Stimulated activated CD4-positive, alpha-beta T cell treated with anti-CD3 and anti-CD28 coated beads, Interleukin-1b, Interleukin-23, amount 100 ng/mL, for 48 hours (primary cell): Measurements from ENCODE around the gene ITGA1.
"Not testable (repeated sequence)": the region's sequence is repeated elsewhere in the genome, so short reads cannot be mapped to it uniquely, and the experiment has no call there.

Experiments
- DNase-seq: peaks from one replicate; pipeline ENCODE4 v3.0.0-alpha.2; 2020

ITGA1 gene

GRCh38 chr5:52802272-52802973, 14.7 kb downstream of the ITGA1 start:
- DNase-seq = no peak

DNA sequence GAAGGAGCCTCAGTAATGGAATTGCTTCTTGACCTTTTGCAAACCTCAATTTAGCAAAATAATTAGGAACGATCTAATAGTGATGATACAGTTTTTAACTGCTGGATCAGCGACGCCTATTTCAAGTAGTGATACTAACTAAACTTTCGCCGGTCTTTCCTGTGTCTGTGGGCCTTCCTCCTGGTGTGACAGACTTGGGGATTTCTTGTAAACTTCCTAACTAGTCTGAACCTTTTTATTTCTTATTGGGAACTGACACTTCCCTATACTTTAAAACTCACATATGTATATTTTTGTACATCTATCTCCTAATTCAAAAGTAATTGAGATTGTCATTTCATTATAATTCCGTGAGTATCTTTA, 15.2 kb downstream of the ITGA1 start:
- no peak for DNase-seq

DNA sequence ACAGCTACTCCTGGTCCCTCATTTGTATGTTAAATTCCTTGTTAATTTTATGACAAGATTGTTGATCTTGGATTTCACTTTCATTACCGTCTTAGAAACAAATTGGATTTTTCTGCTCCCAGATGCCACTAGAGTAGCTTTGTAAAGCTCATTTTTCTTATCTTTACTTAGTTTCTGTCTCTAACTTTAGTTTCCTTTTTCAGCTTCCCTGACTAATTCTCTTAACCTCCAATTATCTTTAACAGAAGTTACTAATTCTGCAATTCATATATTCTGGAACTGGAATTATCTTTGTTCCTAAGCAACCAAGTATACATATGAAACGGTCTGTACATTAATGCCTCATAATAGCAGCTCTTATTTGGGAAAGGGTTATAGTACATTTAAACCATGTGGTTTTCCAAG, 16.7 kb downstream of the ITGA1 start:
- DNase-seq = no peak

- no peak for DNase-seq
These were observed 17.3 kb downstream of the ITGA1 start for GRCh38 chr5:52804981-52805380.

DNA sequence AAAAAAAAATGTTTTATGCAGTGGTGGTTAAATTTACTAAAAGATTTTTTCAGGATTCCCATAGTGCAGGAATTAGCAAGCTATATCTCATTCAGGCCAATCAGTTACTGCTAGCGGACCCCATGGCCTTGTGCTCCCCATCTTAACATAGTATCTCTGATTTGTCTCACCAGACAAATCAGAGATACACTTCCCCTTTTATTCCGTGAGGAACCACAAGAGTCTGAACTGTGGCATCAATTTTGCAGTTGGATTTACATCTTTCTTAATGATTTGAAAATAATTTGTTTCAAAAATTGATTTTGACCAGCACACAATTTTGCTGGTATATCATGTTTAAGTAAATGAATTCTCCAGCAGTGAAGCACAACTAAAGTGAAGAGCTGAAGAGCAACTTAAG, 17.9 kb downstream of the ITGA1 start:
- DNase-seq = no peak

DNA sequence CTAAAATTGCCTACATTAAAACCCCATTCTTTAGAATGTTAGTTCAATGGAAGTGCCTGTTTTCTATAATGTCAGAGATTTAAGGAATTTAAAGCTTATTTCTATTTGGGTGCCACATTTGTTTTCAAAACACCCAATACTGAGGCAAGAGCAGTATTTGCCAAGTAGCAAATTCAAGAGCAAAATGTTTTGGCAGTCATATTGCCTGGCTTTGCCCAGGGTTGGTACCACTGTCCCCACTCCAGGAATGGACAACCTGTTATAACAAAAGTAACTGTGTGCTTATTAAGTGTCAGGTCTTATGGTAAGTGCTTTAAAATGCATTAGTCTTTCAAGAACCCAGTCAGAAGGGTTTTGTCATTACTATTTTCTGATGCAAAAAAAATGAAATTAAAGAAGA, 19.3 kb downstream of the ITGA1 start:
- no peak for DNase-seq

DNA sequence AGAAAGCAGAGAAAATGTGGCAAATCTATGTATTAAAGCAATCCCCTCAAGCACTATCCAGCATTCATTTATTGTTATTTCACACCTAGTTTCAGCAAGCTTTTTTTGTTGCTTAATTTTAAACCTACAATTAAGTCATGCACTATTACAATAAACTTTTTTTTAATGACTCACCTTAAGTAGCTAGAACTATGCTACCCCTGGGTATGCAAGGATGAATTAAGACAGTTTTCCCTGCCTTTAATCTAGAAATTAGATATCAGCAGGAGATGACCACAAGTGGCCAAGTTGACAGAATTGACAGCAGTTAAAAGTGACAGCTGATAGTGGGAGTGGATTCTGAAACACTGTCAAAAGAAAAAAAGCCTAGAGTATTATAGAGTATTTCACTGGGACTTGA, 20.0 kb downstream of the ITGA1 start:
- no peak for DNase-seq

- DNase-seq = no peak
These were observed 20.7 kb downstream of the ITGA1 start for GRCh38 chr5:52808316-52808901.

- DNase-seq = no peak
These were observed 22.2 kb downstream of the ITGA1 start for GRCh38 chr5:52809884-52810283.

- DNase-seq = no peak
These were observed 22.7 kb downstream of the ITGA1 start for GRCh38 chr5:52810426-52810825.

GRCh38 chr5:52811067-52811749, 23.5 kb downstream of the ITGA1 start:
- DNase-seq = peak; percentile 13

DNA sequence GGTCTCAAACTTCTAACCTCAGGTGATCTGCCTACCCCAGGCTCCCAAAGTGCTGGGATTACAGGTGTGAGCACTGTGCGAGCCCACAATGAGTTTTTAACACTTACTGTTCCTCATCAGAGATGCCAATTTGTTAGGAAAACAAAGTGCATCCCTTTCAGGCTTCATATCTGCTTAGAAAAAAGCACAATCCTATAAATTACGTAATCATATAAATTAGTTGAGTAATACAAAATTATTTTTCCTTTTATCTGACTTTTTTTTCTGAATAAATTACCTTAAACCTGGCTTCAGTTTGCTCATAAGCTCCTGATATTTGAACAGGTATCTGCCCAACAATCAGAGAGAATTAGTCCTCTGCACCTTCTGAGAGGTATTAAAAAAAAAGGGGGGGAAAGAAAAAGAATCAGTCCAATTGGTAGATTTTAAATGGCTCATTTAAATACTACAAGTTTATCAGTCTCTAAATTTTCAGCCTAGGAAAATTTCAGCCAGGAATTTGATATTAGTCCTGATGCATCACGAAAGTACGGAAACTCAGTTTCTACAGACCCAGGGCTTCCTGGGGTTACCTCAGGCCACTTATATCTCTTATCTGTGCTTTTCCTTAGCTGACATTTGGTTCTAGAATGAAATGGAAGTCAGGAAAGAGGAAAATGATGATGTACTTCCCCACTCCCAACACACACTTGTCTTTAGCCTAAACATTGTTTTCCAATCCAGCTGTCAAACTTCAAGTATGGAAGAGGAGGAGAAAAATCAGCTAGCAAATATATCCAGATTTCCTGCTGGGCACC, 26.8 kb downstream of the ITGA1 start:
- no peak for DNase-seq

DNA sequence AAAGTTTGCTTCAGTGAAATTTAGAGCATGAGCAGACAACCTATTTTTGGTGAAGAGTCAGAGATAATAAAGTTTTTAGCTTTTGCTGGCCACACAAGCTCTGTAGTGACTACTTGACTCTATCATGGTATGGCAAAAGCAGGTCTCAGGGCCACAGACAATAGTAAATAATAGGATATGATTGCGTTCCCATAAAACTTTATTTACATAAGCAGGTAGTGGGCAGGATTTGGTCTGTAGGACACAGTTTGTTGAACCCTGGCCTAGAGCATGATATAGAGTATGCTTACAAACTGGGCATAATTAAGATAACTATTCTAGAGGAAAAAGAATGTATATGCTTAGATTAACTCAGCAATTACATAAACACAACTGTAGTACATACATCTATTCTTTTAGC, 30.1 kb downstream of the ITGA1 start:
- DNase-seq = no peak

GRCh38 chr5:52818360-52818759, 30.6 kb downstream of the ITGA1 start:
- DNase-seq = no peak

GRCh38 chr5:52818807-52819206, 31.1 kb downstream of the ITGA1 start:
- DNase-seq = not testable (repeated sequence)

- no peak for DNase-seq
These were observed 34.2 kb downstream of the ITGA1 start for GRCh38 chr5:52821901-52822300.

DNA sequence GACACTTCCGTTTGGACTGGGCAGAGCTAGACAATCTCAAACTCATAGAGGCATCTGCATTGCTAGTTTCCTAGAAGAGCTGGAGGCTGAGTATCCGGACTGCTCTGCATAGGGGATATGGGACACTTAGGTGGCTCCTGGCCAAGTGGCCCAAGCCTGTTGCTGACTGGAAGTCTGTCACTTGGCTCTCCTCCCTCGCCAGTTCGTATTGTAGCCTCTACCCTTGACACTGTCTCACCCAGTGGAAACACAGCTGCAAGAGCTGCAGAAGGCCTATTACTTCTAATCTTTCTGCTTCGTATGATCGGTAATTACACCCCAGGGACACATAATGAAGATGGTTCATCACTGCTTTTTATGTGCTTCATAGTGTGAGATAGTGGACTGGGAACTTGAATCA, 34.7 kb downstream of the ITGA1 start:
- DNase-seq = no peak

DNA sequence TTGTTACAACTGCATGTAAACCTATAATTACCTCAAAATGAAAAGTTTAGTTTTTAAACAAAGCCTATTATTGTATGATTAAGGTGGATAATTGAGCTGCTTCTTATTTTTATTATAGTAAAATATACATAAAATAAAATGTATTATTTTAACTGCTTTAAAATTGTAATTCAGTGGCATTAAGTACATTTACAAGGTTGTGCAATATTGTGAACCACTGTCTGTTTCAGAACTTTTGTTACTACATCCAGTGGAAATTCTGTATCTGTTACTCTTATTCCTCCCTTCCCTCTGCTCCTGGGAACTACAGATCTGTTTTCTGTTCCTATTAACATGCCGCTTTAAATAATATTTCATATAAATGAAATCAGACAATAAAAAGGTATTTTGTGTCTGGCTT, 37.1 kb downstream of the ITGA1 start:
- DNase-seq = no peak

DNA sequence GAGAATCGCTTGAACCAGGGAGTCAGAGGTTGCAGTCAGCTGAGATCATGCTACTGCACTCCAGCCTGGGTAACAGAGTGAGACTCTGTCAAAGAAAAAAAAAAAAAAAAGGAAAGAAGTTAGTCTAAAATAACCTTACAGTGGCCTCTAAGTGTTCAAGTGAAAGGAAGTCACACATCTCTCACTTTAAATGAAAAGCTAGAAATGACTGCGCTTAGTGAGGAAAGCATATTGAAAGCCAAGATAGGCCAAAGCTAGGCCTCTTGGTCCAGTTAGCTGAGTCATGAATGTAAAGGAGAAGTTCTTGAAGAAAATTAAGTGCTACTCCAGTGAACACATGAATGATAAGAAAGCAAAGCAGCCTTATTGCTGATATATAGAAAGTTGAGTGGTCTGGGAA, 38.1 kb downstream of the ITGA1 start:
- DNase-seq = no peak

DNA sequence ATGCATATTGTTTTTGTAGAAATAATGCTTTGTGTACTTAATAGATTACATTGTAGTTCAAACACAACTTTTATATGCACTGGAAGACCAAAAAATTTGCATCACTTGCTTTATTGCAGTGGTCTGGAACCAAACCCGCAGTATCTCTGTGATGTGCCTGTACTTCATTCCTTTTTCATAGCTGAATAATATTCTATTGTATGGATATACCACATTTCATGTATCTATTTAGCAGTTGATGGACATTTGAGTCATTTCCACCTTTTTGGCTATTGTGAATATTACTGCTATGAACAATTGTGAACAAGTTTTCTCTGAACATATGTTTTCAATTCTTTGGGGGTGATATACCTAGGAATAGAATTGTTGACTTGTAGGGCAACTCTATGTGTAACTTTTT, 40.1 kb downstream of the ITGA1 start:
- no peak for DNase-seq

DNA sequence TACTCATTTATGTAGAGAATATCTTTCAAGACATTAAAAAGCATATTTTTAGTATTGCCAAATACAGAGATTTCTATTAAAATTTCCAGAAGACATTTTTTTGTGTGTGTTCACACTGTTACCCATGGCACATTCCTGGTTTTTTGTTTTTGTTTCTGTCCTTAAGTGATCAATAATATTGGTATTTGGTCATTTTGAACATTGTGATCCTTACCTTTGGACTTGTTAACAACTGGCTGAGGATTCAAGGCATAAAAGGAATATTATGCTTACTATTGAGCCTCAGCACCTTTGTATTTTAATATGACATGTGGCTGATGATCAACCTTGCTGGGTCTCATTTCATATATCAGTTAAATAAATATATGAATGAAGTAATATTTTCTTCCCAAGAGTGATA, 41.9 kb downstream of the ITGA1 start:
- DNase-seq = no peak

GRCh38 chr5:52830650-52831049, 42.9 kb downstream of the ITGA1 start:
- DNase-seq = no peak

DNA sequence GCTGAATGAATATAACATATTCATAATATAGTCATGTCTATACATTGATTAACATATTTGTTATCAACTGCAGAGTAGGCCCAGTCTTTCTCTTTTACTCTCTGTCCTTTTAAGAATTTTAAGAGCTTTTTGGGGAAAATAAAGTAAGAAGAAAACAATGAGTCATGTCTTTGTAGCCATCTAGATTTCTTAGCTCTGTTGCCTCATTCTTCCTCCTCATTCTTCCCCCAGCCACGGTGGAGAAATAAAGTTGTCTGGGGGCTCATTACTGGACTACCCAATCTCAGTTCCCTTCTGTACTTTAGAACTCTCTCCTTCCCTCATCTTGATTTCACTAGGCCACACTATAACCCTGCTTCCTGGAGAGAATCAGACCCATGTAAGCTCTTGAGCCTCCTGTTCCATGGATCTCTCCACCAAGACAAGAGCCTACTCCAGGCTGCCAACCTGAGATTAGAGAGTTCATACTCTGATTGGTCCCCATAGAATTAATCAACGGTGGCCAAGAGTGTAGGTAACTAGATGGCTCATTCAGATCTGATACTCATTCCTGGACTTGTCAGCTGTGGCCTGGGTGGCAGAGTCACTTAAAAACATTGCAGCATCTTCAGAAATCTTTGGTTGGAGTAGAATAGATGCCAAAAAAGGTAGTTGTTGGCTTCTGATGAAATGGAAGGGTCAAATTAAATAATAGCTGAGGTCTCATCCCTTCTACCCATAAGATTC, 44.2 kb downstream of the ITGA1 start:
- DNase-seq = no peak
